ENCODE data around the gene JSRP1. TPM values are rescaled to one million over a fixed set of nuclear protein-coding genes. Genes with fewer than 3 reads are reported as not detected.

JSRP1 gene
- polyA plus RNA-seq, 1 donor, result 2.2 TPM

DNA sequence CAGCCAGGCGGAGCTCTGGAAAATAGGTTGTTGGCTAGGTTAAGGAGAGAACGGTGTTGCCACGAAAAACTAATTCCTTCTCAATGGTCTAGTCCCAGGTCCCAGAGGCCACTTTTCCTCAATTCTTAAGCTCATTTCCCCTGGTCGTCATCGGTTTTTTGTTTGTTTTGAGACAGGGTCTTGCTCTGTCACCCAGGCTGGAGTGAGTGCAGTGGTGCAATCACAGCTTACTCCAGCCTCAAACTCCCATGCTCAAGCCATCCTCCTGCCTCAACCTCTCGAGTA lies 18.4 kb downstream of the JSRP1 start:
- WGBS (ENCODE audit: insufficient coverage, low lambda C conversion rate), result no CpG with 5 or more reads among the region's 6 CpGs
- Histone ChIP-seq H3K27me3 (ENCODE audit: control insufficient read depth, insufficient read depth, low read length) (no peaks in the 10 kb centered on the region), H3K4me1 (ENCODE audit: control insufficient read depth, insufficient read depth, low read length) (peaks cover 66% of the 10 kb centered on the region), H3K4me3 (ENCODE audit: low read length) (peak overlapping the region; percentile 65), H3K9me3 (ENCODE audit: control insufficient read depth, low read depth, low read length) (peaks cover 2% of the 10 kb centered on the region), H3K36me3 (ENCODE audit: control insufficient read depth, insufficient read depth, low read length) (peaks cover 17% of the 10 kb centered on the region), H3K27ac (ENCODE audit: low read length) (no peak overlapping the region)
- DNase-seq, result no peak

GRCh38 chr19:2237051-2237868 lies 19.0 kb downstream of the JSRP1 start:
- no peak for DNase-seq
- H3K27me3 ChIP-seq (ENCODE audit: control insufficient read depth, insufficient read depth, low read length), result no peaks in the 10 kb centered on the region
- peaks cover 2% of the 10 kb centered on the region for H3K9me3 ChIP-seq (ENCODE audit: control insufficient read depth, low read depth, low read length)
- peak overlapping the region; percentile 65 for H3K4me3 ChIP-seq (ENCODE audit: low read length)
- no CpG with 5 or more reads among the region's 43 CpGs for WGBS (ENCODE audit: insufficient coverage, low lambda C conversion rate)
- peak overlapping the region; percentile 100 for H3K27ac ChIP-seq (ENCODE audit: low read length)
- peaks cover 23% of the 10 kb centered on the region for H3K36me3 ChIP-seq (ENCODE audit: control insufficient read depth, insufficient read depth, low read length)
- peaks cover 63% of the 10 kb centered on the region for H3K4me1 ChIP-seq (ENCODE audit: control insufficient read depth, insufficient read depth, low read length)

- peak within 1 kb of the TSS; percentile 65 for H3K4me3 ChIP-seq (ENCODE audit: low read length)
- H3K27me3 ChIP-seq (ENCODE audit: control insufficient read depth, insufficient read depth, low read length), result no peaks in the 10 kb centered on the region
- H3K27ac ChIP-seq (ENCODE audit: low read length), result peak within 1 kb of the TSS; percentile 100
- peak; percentile 99 for DNase-seq
- H3K36me3 ChIP-seq (ENCODE audit: control insufficient read depth, insufficient read depth, low read length), result peaks cover 29% of the 10 kb centered on the region
- H3K9me3 ChIP-seq (ENCODE audit: control insufficient read depth, low read depth, low read length), result peaks cover 2% of the 10 kb centered on the region
- peaks cover 56% of the 10 kb centered on the region for H3K4me1 ChIP-seq (ENCODE audit: control insufficient read depth, insufficient read depth, low read length)
- WGBS (ENCODE audit: insufficient coverage, low lambda C conversion rate), result no CpG with 5 or more reads among the region's 80 CpGs
Observed at GRCh38 chr19:2236314-2237050, 19.7 kb downstream of the JSRP1 start, which contains the start of the genes PLEKHJ1 and SF3A2. PLEKHJ1 (minus strand) TSS chr19:2236329; CDS start chr19:2236248, 81 bp downstream. SF3A2 (plus strand) TSS chr19:2236824; CDS start chr19:2243419, 6,595 bp downstream.

- H3K4me1 ChIP-seq (ENCODE audit: control insufficient read depth, insufficient read depth, low read length), result peaks cover 51% of the 10 kb centered on the region
- H3K9me3 ChIP-seq (ENCODE audit: control insufficient read depth, low read depth, low read length), result peaks cover 2% of the 10 kb centered on the region
- peak overlapping the region; percentile 100 for H3K27ac ChIP-seq (ENCODE audit: low read length)
- DNase-seq, result no peak
- H3K27me3 ChIP-seq (ENCODE audit: control insufficient read depth, insufficient read depth, low read length), result no peaks in the 10 kb centered on the region
- H3K36me3 ChIP-seq (ENCODE audit: control insufficient read depth, insufficient read depth, low read length), result peaks cover 33% of the 10 kb centered on the region
- WGBS (ENCODE audit: insufficient coverage, low lambda C conversion rate), result no CpG with 5 or more reads among the region's 28 CpGs
- peak overlapping the region; percentile 65 for H3K4me3 ChIP-seq (ENCODE audit: low read length)
Observed at GRCh38 chr19:2236064-2236313, 20.2 kb downstream of the JSRP1 start.

- DNase-seq, result peak; percentile 88 to 96
- H3K36me3 ChIP-seq (ENCODE audit: control insufficient read depth, insufficient read depth, low read length), result peaks cover 37% of the 10 kb centered on the region
- no CpG with 5 or more reads among the region's 48 CpGs for WGBS (ENCODE audit: insufficient coverage, low lambda C conversion rate)
Observed at GRCh38 chr19:2235381-2236063, 20.7 kb downstream of the JSRP1 start.

GRCh38 chr19:2234996-2235380 lies 21.2 kb downstream of the JSRP1 start:
- no peak for DNase-seq
- Histone ChIP-seq H3K36me3 (ENCODE audit: control insufficient read depth, insufficient read depth, low read length) (peaks cover 43% of the 10 kb centered on the region), H3K27ac (ENCODE audit: low read length) (peak overlapping the region; percentile 100), H3K27me3 (ENCODE audit: control insufficient read depth, insufficient read depth, low read length) (no peaks in the 10 kb centered on the region), H3K4me3 (ENCODE audit: low read length) (peak overlapping the region; percentile 65), H3K4me1 (ENCODE audit: control insufficient read depth, insufficient read depth, low read length) (peaks cover 41% of the 10 kb centered on the region), H3K9me3 (ENCODE audit: control insufficient read depth, low read depth, low read length) (peaks cover under 1% of the 10 kb centered on the region)
- no CpG with 5 or more reads among the region's 6 CpGs for WGBS (ENCODE audit: insufficient coverage, low lambda C conversion rate)

More at GRCh38 chr19:2235381-2236063, 20.7 kb downstream of the JSRP1 start:
- peaks cover 47% of the 10 kb centered on the region for H3K4me1 ChIP-seq (ENCODE audit: control insufficient read depth, insufficient read depth, low read length)
- no peaks in the 10 kb centered on the region for H3K27me3 ChIP-seq (ENCODE audit: control insufficient read depth, insufficient read depth, low read length)
- peak overlapping the region; percentile 65 for H3K4me3 ChIP-seq (ENCODE audit: low read length)
- peak overlapping the region; percentile 100 for H3K27ac ChIP-seq (ENCODE audit: low read length)
- H3K9me3 ChIP-seq (ENCODE audit: control insufficient read depth, low read depth, low read length), result peaks cover 2% of the 10 kb centered on the region

GRCh38 chr19:2233601-2234280 lies 22.5 kb downstream of the JSRP1 start:
- no peak for DNase-seq
- H3K36me3 ChIP-seq (ENCODE audit: control insufficient read depth, insufficient read depth, low read length), result peaks cover 54% of the 10 kb centered on the region
- no CpG with 5 or more reads among the region's 25 CpGs for WGBS (ENCODE audit: insufficient coverage, low lambda C conversion rate)
- no peaks in the 10 kb centered on the region for H3K27me3 ChIP-seq (ENCODE audit: control insufficient read depth, insufficient read depth, low read length)
- H3K27ac ChIP-seq (ENCODE audit: low read length), result no peak overlapping the region
- H3K4me1 ChIP-seq (ENCODE audit: control insufficient read depth, insufficient read depth, low read length), result peaks cover 34% of the 10 kb centered on the region
- no peak overlapping the region for H3K4me3 ChIP-seq (ENCODE audit: low read length)
- no peaks in the 10 kb centered on the region for H3K9me3 ChIP-seq (ENCODE audit: control insufficient read depth, low read depth, low read length)

GRCh38 chr19:2232286-2233151 lies 23.7 kb downstream of the JSRP1 start:
- no CpG with 5 or more reads among the region's 30 CpGs for WGBS (ENCODE audit: insufficient coverage, low lambda C conversion rate)
- H3K4me1 ChIP-seq (ENCODE audit: control insufficient read depth, insufficient read depth, low read length), result peaks cover 26% of the 10 kb centered on the region
- H3K36me3 ChIP-seq (ENCODE audit: control insufficient read depth, insufficient read depth, low read length), result peaks cover 59% of the 10 kb centered on the region
- H3K27me3 ChIP-seq (ENCODE audit: control insufficient read depth, insufficient read depth, low read length), result no peaks in the 10 kb centered on the region
- H3K27ac ChIP-seq (ENCODE audit: low read length), result no peak overlapping the region
- no peak for DNase-seq
- no peak overlapping the region for H3K4me3 ChIP-seq (ENCODE audit: low read length)
- no peaks in the 10 kb centered on the region for H3K9me3 ChIP-seq (ENCODE audit: control insufficient read depth, low read depth, low read length)

DNA sequence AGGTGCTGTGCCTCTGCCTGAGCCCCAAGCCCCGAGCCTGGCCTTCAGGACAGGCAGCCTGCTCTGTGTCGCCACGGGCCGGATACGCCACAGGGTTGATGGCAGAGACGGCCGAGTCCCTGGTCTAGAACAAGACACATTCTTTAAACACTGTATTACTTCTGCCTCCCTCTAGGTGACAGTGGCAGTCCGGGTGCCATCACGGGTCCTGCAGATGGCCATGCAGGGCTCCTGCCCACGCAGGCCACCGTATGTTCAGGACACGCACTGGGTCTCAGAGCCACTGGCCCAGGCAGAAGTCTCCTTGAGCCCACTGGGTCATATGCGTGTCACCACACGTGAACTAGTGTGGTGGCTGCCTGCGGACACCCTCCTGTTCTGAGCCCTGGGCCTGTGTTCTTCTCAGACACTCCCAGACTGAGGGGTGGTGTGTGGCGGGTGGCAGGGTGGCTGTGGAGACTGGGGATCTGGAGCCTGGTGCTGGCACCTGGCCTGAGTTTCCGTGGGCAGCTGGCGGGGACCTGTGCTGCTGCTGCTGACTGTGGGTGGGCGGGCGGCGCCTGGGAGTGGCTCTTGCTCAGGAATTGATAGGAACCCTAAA lies 24.5 kb downstream of the JSRP1 start:
- no peak overlapping the region for H3K27ac ChIP-seq (ENCODE audit: low read length)
- no peaks in the 10 kb centered on the region for H3K9me3 ChIP-seq (ENCODE audit: control insufficient read depth, low read depth, low read length)
- H3K36me3 ChIP-seq (ENCODE audit: control insufficient read depth, insufficient read depth, low read length), result peaks cover 64% of the 10 kb centered on the region
- DNase-seq, result no peak
- no peak overlapping the region for H3K4me3 ChIP-seq (ENCODE audit: low read length)
- WGBS (ENCODE audit: insufficient coverage, low lambda C conversion rate), result no CpG with 5 or more reads among the region's 21 CpGs
- peaks cover 23% of the 10 kb centered on the region for H3K4me1 ChIP-seq (ENCODE audit: control insufficient read depth, insufficient read depth, low read length)
- no peaks in the 10 kb centered on the region for H3K27me3 ChIP-seq (ENCODE audit: control insufficient read depth, insufficient read depth, low read length)

Data from large intestine (tissue), 3 donors.